Neural progenitor cell (in vitro differentiated cells): ENCODE measurements around the gene EXT2. TPM values are rescaled to one million over a fixed set of nuclear protein-coding genes. Genes with fewer than 3 reads are reported as not detected.

Experiments used
- DNase-seq: peaks from one replicate; pipeline ENCODE4 v3.0.0-alpha.2; 2016; ENCODE audit warnings: low spot score
- H2AFZ ChIP-seq: fragments of 200-600 bp; sonication (generic); replicated peaks from 2 replicates; pipeline ENCODE4 v1.6.1; 2016; ENCODE audit warnings: antibody characterized with exemption
- H3F3A ChIP-seq: fragments of 200-600 bp; sonication (generic); 2 replicates; pipeline ENCODE4 v1.6.1; 2016; ENCODE audit warnings: antibody characterized with exemption, low read depth
- H3K27ac ChIP-seq: fragments of 200-600 bp; sonication (generic); 2 replicates; pipeline ENCODE4 v1.5.1; 2016; ENCODE audit warnings: mild to moderate bottlenecking
- H3K27me3 ChIP-seq: fragments of 200-600 bp; sonication (generic); 2 replicates; pipeline ENCODE4 v1.6.1; 2016; ENCODE audit warnings: mild to moderate bottlenecking, moderate library complexity
- H3K36me3 ChIP-seq: fragments of 200-600 bp; sonication (generic); 2 replicates; pipeline ENCODE4 v1.5.1; 2016
- H3K4me1 ChIP-seq: fragments of 200-600 bp; sonication (generic); 2 replicates; pipeline ENCODE4 v1.6.1; 2016; ENCODE audit warnings: mixed run types
- H3K4me2 ChIP-seq: fragments of 200-600 bp; sonication (generic); 2 replicates; pipeline ENCODE4 v1.6.1; 2016
- H3K4me3 ChIP-seq: fragments of 200-600 bp; sonication (generic); 2 replicates; pipeline ENCODE4 v1.5.1; 2016
- H3K79me2 ChIP-seq: fragments of 200-600 bp; sonication (generic); 2 replicates; pipeline ENCODE4 v1.6.1; 2016; ENCODE audit warnings: low read depth
- H3K9ac ChIP-seq: fragments of 200-600 bp; sonication (generic); 2 replicates; pipeline ENCODE4 v1.6.1; 2016
- H3K9me3 ChIP-seq: fragments of 200-600 bp; sonication (generic); 2 replicates; pipeline ENCODE4 v1.5.1; 2016; ENCODE audit warnings: low read depth
- H4K20me1 ChIP-seq: fragments of 200-600 bp; sonication (generic); 2 replicates; pipeline ENCODE4 v1.6.1; 2016; ENCODE audit warnings: low read depth
- H3K27ac Mint-ChIP-seq: 3 replicates; pipeline ENCODE4 v1.8.0; 2021; ENCODE audit warnings: mixed read lengths
- H3K27me3 Mint-ChIP-seq: 2 replicates; pipeline ENCODE4 v1.8.0; 2022; ENCODE audit warnings: low read depth, mild to moderate bottlenecking, inconsistent platforms, moderate library complexity, mixed read lengths; ENCODE audit not compliant: insufficient read depth
- H3K36me3 Mint-ChIP-seq: 3 replicates; pipeline ENCODE4 v1.8.0; 2021; ENCODE audit warnings: mixed read lengths
- H3K4me1 Mint-ChIP-seq: 3 replicates; pipeline ENCODE4 v1.8.0; 2021; ENCODE audit warnings: mixed read lengths
- H3K4me3 Mint-ChIP-seq: 3 replicates; pipeline ENCODE4 v1.8.0; 2021; ENCODE audit warnings: mild to moderate bottlenecking, moderate library complexity, mixed read lengths
- H3K9me3 Mint-ChIP-seq: 3 replicates; pipeline ENCODE4 v1.8.0; 2020; ENCODE audit warnings: mixed read lengths
- EZH2 ChIP-seq: fragments of 200-600 bp; sonication (generic); IDR thresholded peaks from 2 replicates; pipeline ENCODE4 v1.6.1; 2017; ENCODE audit warnings: antibody characterized with exemption, mild to moderate bottlenecking, moderate library complexity
- EZH2phosphoT487 ChIP-seq: fragments of 200-600 bp; sonication (generic); IDR thresholded peaks from 2 replicates; pipeline ENCODE4 v1.6.1; 2017; ENCODE audit warnings: antibody characterized with exemption
- total RNA-seq: library from RNA; depleted of rRNA; stranded (reverse); fragments of >200 nt; gene quantifications from 2 replicates; pipeline ENCODE4 v1.2.3, GENCODE V29; 2015; ENCODE audit warnings: low replicate concordance
- TF ChIP-seq, protein P1 (sequence below): fragments of 200-600 bp; sonication (generic); IDR thresholded peaks from 2 replicates; pipeline ENCODE4 v1.5.1; 2017; ENCODE audit warnings: antibody characterized with exemption, mild to moderate bottlenecking

Gene EXT2
- total RNA-seq, 1 donor from 2014 or later: 70.4 TPM

- H3K36me3 Mint-ChIP-seq: peaks cover 2% of the 10 kb centered on the region
- Histone ChIP-seq H4K20me1 (no peaks in the 10 kb centered on the region), H3K79me2 (no peaks in the 10 kb centered on the region), H3F3A (no peaks in the 10 kb centered on the region), H3K4me1 (peaks cover 11% of the 10 kb centered on the region), H3K9me3 (no peaks in the 10 kb centered on the region), H3K27ac (no peak overlapping the region), H3K27me3 (no peaks in the 10 kb centered on the region), H3K4me2 (no peak overlapping the region), H3K36me3 (no peaks in the 10 kb centered on the region), H2AFZ (no peak overlapping the region), H3K9ac (no peak overlapping the region), H3K4me3 (no peak overlapping the region)
- peak overlapping the region; percentile 38 for H3K27ac Mint-ChIP-seq
- no peak for DNase-seq
- H3K9me3 Mint-ChIP-seq: peaks cover 8% of the 10 kb centered on the region
- TF ChIP-seq EZH2 (no peak), EZH2phosphoT487 (no peak)
- TF ChIP-seq, protein P1, sequence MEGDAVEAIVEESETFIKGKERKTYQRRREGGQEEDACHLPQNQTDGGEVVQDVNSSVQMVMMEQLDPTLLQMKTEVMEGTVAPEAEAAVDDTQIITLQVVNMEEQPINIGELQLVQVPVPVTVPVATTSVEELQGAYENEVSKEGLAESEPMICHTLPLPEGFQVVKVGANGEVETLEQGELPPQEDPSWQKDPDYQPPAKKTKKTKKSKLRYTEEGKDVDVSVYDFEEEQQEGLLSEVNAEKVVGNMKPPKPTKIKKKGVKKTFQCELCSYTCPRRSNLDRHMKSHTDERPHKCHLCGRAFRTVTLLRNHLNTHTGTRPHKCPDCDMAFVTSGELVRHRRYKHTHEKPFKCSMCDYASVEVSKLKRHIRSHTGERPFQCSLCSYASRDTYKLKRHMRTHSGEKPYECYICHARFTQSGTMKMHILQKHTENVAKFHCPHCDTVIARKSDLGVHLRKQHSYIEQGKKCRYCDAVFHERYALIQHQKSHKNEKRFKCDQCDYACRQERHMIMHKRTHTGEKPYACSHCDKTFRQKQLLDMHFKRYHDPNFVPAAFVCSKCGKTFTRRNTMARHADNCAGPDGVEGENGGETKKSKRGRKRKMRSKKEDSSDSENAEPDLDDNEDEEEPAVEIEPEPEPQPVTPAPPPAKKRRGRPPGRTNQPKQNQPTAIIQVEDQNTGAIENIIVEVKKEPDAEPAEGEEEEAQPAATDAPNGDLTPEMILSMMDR: no peak
- H3K4me1 Mint-ChIP-seq: peaks cover 34% of the 10 kb centered on the region
- peaks cover 35% of the 10 kb centered on the region for H3K27me3 Mint-ChIP-seq
- no peak overlapping the region for H3K4me3 Mint-ChIP-seq
These were observed 187.1 kb downstream of the EXT2 start for GRCh38 chr11:44282620-44283019.

- Histone ChIP-seq H3K27me3 (no peaks in the 10 kb centered on the region), H3K4me2 (no peak overlapping the region), H3K9ac (no peak overlapping the region), H3K4me3 (no peak overlapping the region), H3K36me3 (no peaks in the 10 kb centered on the region), H3K4me1 (peaks cover 11% of the 10 kb centered on the region), H3K79me2 (no peaks in the 10 kb centered on the region), H3F3A (no peaks in the 10 kb centered on the region), H3K27ac (no peak overlapping the region), H3K9me3 (no peaks in the 10 kb centered on the region), H2AFZ (peak overlapping the region; percentile 70), H4K20me1 (no peaks in the 10 kb centered on the region)
- peaks cover 8% of the 10 kb centered on the region for H3K9me3 Mint-ChIP-seq
- H3K4me1 Mint-ChIP-seq: peaks cover 28% of the 10 kb centered on the region
- no peak for TF ChIP-seq EZH2
- TF ChIP-seq, protein P1: no peak
- no peak for TF ChIP-seq EZH2phosphoT487
- peaks cover 32% of the 10 kb centered on the region for H3K27me3 Mint-ChIP-seq
- no peak overlapping the region for H3K4me3 Mint-ChIP-seq
- H3K36me3 Mint-ChIP-seq: peaks cover 2% of the 10 kb centered on the region
- no peak overlapping the region for H3K27ac Mint-ChIP-seq
- no peak for DNase-seq
These were observed 190.3 kb downstream of the EXT2 start for GRCh38 chr11:44285756-44286155.

- Histone ChIP-seq H3K9ac (no peak overlapping the region), H3K36me3 (no peaks in the 10 kb centered on the region), H4K20me1 (no peaks in the 10 kb centered on the region), H3K27me3 (no peaks in the 10 kb centered on the region), H3K79me2 (no peaks in the 10 kb centered on the region), H3K9me3 (no peaks in the 10 kb centered on the region), H3K27ac (no peak overlapping the region), H3K4me2 (no peak overlapping the region), H3K4me3 (no peak overlapping the region), H2AFZ (peak overlapping the region; percentile 70), H3K4me1 (peaks cover 9% of the 10 kb centered on the region), H3F3A (no peaks in the 10 kb centered on the region)
- Mint-ChIP-seq H3K9me3 (peaks cover 8% of the 10 kb centered on the region), H3K4me3 (no peak overlapping the region), H3K36me3 (peaks cover 2% of the 10 kb centered on the region), H3K27me3 (peaks cover 30% of the 10 kb centered on the region), H3K4me1 (peaks cover 23% of the 10 kb centered on the region), H3K27ac (peak overlapping the region; percentile 91)
- TF ChIP-seq, protein P1: peak; percentile 99
- TF ChIP-seq EZH2phosphoT487: no peak
- peak; percentile 82 for DNase-seq
These were observed 190.9 kb downstream of the EXT2 start for GRCh38 chr11:44286268-44286880.
